Activated CD8-positive, alpha-beta memory T cell treated with anti-CD3 and anti-CD28 coated beads for 1 hour (primary cell): ENCODE measurements around the gene SMAD7.

Source experiments
- DNase-seq, 2 donors: peaks; one replicate each; pipeline ENCODE4 v3.0.0-alpha.2; 2020; ENCODE audit warnings: low read depth in 1 of 2; ENCODE audit errors: extremely low read depth in 1 of 2

Gene SMAD7

DNA sequence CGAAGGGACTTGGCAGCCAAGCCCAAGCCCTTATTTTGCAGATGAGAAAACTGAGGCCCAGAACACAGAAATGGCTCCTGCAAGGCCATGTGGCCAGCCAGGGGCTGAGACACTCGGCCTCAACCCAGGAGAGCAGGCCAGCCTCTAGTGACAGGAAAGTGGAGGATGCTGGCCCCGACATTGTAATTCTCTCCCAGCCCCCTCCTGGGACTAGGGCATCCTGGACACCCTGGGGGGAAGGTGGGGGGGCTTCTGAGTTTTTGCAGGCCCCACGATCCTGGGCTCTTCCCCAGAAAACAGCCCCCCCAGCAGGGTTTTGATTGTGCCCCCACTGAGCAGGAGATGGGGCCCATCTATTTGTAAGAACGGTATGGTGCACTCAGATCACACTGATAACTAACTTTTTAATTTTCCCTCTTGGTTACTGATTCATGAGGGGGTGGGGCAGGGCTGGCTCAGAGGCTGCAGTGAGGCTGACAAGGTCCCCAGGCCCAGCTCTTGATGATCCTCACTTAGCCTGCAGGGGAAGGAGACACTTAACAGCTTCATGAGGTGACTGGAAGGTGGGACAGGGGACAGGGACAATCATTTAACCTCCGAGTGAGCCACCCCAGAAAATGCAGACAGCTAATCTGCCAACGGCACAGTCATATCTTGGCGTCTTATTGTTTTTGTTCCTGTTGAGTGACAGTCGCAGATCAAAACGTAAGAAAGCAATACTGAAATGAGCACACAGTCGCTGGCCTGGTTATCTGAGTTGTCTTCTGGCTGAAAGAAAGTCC, 18.9 kb downstream of the SMAD7 start:
- DNase-seq = no peak

DNA sequence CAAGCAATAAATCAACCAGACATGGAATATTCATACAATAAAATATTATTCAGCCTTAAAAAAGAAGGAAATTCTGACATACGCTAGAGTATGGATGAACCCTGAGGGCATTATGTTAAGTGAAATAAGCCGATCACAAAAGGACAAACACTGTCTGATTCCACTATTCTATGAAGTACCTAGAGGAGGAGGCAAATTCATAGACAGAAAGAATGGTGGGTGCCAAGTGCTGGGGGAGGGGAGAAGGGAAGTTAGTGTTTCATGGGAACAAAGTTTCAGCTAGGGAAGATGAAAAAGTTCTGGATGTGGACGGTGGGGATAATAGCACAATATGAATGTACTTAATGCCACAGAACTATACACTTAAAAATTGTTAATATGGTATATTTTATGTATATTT, 19.8 kb downstream of the SMAD7 start:
- DNase-seq = no peak

DNA sequence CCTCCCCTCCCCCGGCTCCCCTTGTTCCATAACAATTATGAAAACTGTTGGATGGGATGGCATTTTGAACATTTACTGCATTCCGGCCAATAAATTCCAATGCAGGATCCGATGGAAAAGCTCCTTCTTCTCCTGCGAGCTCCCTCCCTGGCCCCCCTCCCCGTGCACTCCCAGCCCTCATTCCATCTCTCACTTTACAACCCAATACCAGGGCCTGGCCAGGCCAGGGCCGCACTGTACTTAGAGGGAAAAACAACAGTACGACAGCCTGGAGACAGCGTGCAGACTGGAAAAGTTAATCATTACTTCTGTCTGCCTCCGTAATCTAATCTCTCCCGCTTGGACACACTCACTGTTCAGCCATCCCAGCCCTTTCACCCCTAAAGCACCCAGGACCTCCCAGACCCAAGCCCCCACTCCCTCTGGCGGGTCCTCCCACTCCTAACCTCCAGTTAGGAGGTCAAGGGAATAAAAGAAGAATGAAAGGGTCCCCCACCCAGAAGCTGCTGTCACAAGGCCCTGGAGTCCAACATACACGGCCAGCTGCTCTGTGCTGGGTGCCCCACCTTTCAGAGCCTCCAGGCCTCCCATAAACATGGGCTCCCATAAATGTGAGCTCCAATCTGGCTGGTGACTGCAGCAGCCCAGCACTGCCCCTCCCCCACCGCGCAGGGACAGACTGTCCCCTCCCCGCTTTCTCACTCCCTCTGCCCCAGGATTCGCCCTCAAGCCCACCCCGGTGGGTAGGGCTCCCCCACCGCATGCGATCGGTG, 20.6 kb downstream of the SMAD7 start:
- DNase-seq = no peak

DNA sequence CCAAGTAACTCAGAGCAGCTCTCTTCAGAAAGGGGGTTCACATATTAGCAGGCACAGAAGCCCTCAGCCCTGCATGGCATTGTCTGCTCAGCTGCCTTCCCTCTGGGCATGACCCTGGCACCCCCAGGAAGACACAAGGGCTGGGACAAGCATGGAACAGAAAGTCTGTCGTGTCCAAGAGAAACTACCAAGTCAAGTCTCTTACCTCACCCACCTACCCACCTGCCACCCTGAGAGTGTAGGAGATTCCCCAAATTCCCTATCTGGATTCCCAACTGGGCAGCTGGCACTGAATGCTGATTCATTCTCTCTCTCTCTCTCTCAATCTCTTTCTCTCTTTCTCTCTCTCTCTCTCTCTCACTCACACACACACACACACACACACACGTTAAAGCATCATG, 21.6 kb downstream of the SMAD7 start:
- no peak for DNase-seq

GRCh38 chr18:48928787-48929186, 22.0 kb downstream of the SMAD7 start:
- peak; percentile 57 to 76 for DNase-seq

DNA sequence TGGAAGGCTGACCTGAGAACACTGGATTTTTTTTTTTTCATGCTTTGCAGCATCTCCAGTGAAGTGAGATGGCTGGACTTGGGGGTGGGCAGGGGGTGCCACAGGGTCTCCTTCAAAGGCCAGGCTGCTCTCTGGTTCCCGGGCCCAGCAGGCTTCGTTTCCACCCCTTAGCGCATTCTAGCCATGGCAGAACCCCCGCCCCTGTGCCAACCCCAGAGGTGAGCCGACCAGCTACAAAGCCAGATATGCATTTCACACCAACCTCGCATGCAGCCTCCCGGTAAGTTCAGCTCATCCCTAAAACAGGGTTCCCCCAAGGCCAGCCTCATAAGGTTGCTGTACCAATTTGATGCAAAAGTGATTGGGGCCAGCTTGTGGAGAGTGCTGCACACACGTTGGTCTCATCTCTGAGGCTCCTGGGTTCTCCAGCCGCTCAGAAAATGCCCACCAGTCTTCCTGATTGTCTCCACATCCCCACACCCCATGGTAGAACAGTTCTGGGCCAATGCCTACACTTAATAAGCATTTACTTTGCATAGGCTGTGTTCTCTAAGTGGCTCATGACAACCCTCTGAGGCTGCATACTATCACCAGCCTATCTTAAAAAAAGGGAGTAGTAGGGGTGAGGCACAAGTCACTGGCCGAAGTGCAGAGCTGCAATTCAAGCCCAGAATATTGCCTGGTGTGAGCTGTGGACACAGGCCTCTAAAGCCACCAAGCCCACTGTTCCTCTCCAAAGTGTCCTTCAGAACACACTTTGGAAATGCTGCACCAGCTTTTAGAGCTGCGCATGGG, 23.3 kb downstream of the SMAD7 start:
- DNase-seq = no peak

DNA sequence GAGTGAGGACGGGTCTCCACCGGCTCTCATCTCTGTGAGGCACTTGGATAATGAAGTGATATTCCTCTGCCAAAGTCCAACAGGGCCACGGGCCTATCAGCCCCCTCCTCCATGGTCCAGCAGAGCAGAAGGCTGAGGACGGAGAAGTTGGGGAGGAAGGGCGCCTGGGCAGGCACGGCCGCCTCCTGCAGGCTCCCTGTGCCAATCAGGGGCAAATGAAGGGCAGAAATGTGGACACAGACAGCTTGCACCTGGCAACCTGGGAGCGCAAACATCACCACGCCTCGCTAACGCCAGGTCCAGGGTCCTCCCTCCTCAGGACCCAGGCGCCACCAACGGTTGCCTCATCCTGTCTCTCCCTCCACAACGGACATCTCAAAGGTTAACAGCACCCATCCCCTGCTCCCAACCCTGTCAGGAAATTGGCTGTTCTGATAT, 24.3 kb downstream of the SMAD7 start:
- no peak for DNase-seq

GRCh38 chr18:48925491-48925780, 25.3 kb downstream of the SMAD7 start:
- DNase-seq = no peak

DNA sequence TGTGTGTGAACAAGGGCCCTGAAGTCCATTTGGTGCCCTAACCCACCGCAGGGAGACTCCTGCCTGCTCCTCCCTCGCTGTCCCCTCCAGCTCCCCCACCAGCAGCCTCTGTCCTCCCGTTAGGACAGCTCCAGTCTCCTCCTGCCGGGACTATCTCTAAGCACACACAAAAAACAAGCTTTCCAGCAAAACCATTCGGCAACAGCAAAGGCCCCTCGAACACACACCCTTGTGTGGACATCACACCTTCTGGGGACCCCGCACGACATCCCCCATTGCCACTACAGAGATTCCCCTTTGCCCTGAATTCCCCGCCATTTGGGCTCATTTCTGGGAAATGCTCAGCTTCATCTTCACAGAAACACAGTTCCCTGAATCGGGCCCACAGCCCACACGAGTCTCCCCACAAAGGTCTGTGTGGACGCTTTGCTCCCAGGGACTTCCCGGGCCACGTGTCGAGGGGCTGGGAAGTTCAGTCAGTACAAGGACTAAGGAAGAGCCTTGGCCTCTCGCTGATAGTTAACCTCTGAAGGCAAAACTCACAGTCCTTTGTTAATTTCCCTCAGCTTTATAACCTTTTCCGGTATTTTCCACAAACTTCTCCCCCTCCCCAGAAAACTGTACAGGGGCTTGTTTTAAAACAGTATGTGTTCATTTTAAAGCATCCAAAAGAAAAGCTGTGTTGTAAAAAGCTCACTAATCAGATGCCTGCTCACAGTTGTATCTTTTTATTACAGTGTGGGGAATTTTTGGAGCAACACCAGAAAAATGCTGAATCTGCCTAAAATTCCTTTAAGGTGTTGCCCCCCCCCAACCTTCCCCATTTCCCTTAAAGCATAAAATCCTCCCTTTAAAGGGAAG, 25.9 kb downstream of the SMAD7 start:
- DNase-seq = no peak

GRCh38 chr18:48923746-48924629, 26.8 kb downstream of the SMAD7 start:
- no peak for DNase-seq

DNA sequence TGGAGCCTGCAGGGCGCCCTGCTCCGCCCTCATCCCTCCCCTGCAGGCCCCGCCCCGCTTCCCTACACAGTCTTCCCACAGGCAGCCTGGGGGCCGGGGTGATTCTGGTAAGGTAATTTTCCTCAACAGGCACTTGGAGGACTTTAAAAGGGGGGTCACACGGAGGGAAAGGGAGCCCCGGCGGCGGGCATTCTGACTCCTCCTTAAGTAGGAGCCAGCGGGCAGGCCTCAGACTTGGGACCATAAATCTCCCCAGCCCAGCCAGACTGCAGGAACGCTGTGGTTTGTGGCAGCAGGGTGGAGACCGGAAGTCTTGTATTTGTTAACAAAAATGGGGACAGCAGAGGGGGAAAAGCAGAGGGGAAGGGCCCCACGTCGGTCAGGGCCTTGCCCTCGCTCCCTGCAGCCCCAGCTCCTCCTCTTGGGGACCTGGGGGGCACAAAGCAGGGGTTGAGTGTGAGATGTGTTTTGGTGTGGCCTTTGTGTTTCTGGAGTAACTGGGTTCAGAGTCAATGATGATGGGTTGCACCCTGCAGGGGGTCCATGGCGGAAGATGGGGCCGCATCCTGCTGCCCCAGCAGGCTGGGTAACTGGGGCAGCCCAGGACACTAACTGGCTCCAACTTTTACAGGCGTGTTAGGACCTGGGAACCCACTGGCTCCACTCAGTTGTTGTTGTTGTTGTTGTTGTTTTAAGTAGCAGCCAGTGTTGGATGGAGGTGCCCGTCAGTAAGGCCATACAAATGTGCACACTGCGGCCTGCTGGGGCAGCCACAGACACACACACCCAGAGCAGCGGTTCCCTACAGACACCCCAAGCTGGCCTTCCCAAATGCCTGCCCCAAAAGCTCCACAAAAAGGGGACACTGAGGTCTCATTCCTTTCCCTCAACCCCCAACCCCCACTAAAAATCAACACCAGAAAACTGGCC, 27.7 kb downstream of the SMAD7 start:
- no peak for DNase-seq

- DNase-seq = no peak
Measured at GRCh38 chr18:48922226-48922800, 28.5 kb downstream of the SMAD7 start.

- no peak for DNase-seq
Measured at GRCh38 chr18:48921305-48922225, 29.2 kb downstream of the SMAD7 start.

GRCh38 chr18:48920408-48921038, 30.2 kb downstream of the SMAD7 start:
- DNase-seq = no peak

GRCh38 chr18:48919547-48919946, 31.2 kb downstream of the SMAD7 start:
- no peak for DNase-seq

GRCh38 chr18:48918660-48919456, 31.9 kb downstream of the SMAD7 start:
- DNase-seq = no peak
